T-cell (primary cell): ENCODE measurements around the gene SLAMF7. TPM values are rescaled to one million over a fixed set of nuclear protein-coding genes. Genes with fewer than 3 reads are reported as not detected.

Experiments
- total RNA-seq, 35 experiments: library from RNA in 6 of 35; stranded (reverse) in 6 of 35; fragments of 120-200 nt in 1 of 35; gene quantifications; one replicate each; pipeline versions ENCODE4 v1.2.1 to v1.2.4 and lab custom pipeline; 2013 to 2026

Gene SLAMF7
- total RNA-seq, 5 donors from 2014 or later (not counting 1 experiment from before 2014, with no cell fraction given): 9.5 to 32.0 (median 25.5) TPM

Other genes with a start within 250 kb of the SLAMF7 start
- gene SLAMF6, start 216.0 kb upstream of the SLAMF7 start, total RNA-seq: 10 to 100 TPM; 39.9 to 53.0 (median 47.3) TPM
- 10 to 100 TPM; 47.5 to 97.4 (median 51.8) TPM for gene CD84, start 159.8 kb upstream of the SLAMF7 start, total RNA-seq
- gene SLAMF1, start 92.2 kb upstream of the SLAMF7 start, total RNA-seq: 10 to 100 TPM; 19.4 to 38.7 (median 30.7) TPM
- 100 to 1,000 TPM; 249 to 393 (median 273) TPM for gene CD48, start 27.4 kb upstream of the SLAMF7 start, total RNA-seq
- gene LY9, start 56.9 kb downstream of the SLAMF7 start, total RNA-seq: 100 to 1,000 TPM in 3 of 5 donors, 10 to 100 TPM in 2; 95.4 to 127 (median 101) TPM
- 10 to 100 TPM in 1 of 5 donors, 1 to 10 TPM in 4; 1.1 to 12.4 (median 2.9) TPM for gene CD244, start 123.6 kb downstream of the SLAMF7 start, total RNA-seq
- gene ITLN1, start 145.9 kb downstream of the SLAMF7 start, total RNA-seq: not detected
- gene ITLN2, start 215.6 kb downstream of the SLAMF7 start, total RNA-seq: not detected